IPS-18a (cell line): ENCODE measurements around the gene FUT6.
A peak's percentile ranks its signal among the peaks of the same experiment; 100 is the strongest.

ENCODE experiments used
- H3K27ac ChIP-seq: one replicate; pipeline ENCODE4 v1.5.1; 2013; ENCODE audit warnings: low read length
- H3K27me3 ChIP-seq: one replicate; pipeline ENCODE4 v1.6.1; 2013; ENCODE audit warnings: mild to moderate bottlenecking, low read length; ENCODE audit not compliant: control insufficient read depth, insufficient read depth
- H3K36me3 ChIP-seq: one replicate; pipeline ENCODE4 v1.6.1; 2013; ENCODE audit warnings: low read depth, low read length; ENCODE audit not compliant: control insufficient read depth
- H3K4me1 ChIP-seq: one replicate; pipeline ENCODE4 v1.6.1; 2013; ENCODE audit warnings: low read depth, low read length; ENCODE audit not compliant: control insufficient read depth
- H3K4me3 ChIP-seq: one replicate; pipeline ENCODE4 v1.5.1; 2013; ENCODE audit warnings: low read length
- H3K9ac ChIP-seq: one replicate; pipeline ENCODE4 v1.6.1; 2013; ENCODE audit warnings: mild to moderate bottlenecking, low read length, moderate library complexity
- H3K9me3 ChIP-seq: one replicate; pipeline ENCODE4 v1.6.1; 2013; ENCODE audit warnings: low read depth, low read length; ENCODE audit not compliant: control insufficient read depth

The FUT6 gene

DNA sequence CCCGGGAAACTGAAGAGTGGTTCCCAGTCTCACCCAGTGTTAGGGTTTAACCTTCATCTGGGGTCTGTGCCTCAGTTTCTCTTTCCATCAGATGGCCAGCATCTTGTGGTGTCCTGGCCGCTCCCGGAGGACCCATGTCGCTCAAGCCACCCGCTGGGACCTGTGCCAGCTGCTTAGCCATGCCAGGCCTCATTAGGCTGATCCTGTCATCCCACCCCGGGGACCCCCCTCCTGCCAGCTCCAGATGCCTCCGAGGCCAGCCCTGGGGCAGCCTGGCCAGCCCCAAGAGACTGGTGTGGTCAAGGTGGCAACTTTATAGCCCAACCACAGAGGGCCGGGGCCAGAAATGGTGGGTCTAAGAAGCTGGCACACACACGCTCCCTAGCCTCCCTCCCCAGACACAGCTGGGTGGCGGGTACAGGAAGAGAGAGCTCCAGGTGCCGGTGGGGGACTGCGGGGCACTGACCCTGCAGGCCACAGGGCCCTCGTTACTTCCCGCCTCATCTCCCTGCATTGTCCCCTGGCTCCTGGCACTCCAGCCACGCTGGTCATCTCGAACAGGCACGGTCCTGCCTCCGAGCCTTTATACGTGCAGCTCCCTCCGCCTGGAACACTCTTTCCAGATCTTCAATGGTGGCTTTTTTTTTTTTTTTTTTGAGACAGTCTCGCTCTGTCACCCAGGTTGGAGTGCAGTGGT is 31.2 kb downstream of the FUT6 start:
- Histone ChIP-seq H3K4me3 (no peak overlapping the region), H3K9me3 (no peaks in the 10 kb centered on the region), H3K9ac (no peak overlapping the region), H3K27me3 (peaks cover 13% of the 10 kb centered on the region), H3K4me1 (peaks cover 3% of the 10 kb centered on the region), H3K27ac (no peak overlapping the region), H3K36me3 (no peaks in the 10 kb centered on the region)

DNA sequence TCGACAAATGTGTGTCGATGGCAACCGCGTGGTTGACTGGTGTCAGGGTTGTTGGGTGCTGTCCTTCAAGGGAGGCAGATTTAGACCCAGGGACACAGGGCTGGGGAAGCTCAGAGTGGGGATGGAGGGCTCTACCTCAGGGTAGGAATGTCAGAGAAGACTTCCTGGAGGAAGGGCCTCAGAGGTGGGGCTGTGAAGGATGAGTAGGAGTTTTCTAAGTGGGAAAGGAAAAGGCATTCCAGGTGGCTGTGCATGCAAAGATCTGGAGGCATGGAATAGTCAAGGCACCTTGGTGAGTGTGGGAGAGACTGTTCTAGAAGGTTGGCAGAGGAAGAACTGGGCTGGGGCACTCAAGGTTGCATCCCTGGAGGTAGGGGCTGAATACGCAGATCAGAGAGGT is 32.6 kb downstream of the FUT6 start:
- peaks cover 22% of the 10 kb centered on the region for H3K27me3 ChIP-seq
- H3K27ac ChIP-seq, result no peak overlapping the region
- no peaks in the 10 kb centered on the region for H3K36me3 ChIP-seq
- H3K9me3 ChIP-seq, result no peaks in the 10 kb centered on the region
- peaks cover 3% of the 10 kb centered on the region for H3K4me1 ChIP-seq
- no peak overlapping the region for H3K9ac ChIP-seq
- no peak overlapping the region for H3K4me3 ChIP-seq

DNA sequence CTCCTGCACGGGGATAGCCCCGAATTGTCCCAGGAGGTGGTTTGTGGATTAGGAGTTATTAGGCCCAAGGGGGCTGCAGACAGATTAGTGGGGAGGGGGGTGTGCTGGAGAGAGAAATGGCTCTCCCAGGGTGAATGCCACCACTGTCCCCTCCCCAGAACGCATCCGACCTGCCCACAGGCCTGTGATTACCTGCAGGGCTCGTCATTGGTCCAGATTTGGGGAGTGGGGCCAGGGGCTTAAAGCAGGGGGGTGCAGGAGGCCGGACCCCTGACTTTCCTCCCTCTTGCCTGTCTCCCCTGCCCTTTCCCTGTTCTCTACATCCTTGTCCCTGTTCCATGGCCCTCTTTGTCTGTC is 33.4 kb downstream of the FUT6 start:
- Histone ChIP-seq H3K9ac (peak overlapping the region; percentile 28), H3K36me3 (no peaks in the 10 kb centered on the region), H3K27ac (no peak overlapping the region), H3K4me3 (peak overlapping the region; percentile 45), H3K9me3 (no peaks in the 10 kb centered on the region), H3K4me1 (peaks cover 3% of the 10 kb centered on the region), H3K27me3 (peaks cover 22% of the 10 kb centered on the region)

DNA sequence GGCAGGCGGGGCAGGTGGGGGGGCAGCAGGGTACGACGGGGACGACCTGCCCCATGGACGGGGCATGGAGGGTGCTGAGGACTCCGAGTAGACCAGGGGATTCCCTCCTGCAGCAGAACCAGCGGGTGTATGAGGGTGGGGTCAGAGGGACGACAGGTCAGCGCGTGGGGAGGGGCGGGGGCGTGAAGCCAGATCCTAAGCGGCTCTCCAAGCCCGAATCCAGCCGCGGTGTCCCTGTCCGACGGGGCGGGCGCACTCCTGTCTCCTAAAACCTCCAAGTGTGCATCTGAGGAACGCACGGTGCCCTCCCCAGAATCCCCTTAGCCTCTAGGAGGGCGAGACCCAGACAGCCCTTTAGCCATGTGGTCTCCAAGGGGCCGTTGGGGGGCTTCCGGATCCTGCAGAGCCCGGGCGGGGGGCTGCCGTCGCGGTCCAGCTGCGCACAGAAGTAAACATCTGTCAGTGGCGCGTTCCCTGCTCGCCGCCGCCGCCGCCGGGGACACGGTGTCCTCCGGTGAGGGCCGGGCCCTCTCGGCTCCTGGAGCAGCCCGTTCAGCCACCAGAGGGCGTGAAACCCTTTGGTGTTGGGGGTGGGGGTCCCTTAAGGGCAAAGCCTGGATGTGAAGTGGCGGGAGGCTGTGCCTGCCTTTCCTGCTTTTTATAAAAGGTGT is 33.9 kb downstream of the FUT6 start:
- no peaks in the 10 kb centered on the region for H3K9me3 ChIP-seq
- no peak overlapping the region for H3K27ac ChIP-seq
- H3K9ac ChIP-seq, result peak overlapping the region; percentile 28
- H3K36me3 ChIP-seq, result no peaks in the 10 kb centered on the region
- peaks cover 3% of the 10 kb centered on the region for H3K4me1 ChIP-seq
- peaks cover 22% of the 10 kb centered on the region for H3K27me3 ChIP-seq
- H3K4me3 ChIP-seq, result peak overlapping the region; percentile 45

DNA sequence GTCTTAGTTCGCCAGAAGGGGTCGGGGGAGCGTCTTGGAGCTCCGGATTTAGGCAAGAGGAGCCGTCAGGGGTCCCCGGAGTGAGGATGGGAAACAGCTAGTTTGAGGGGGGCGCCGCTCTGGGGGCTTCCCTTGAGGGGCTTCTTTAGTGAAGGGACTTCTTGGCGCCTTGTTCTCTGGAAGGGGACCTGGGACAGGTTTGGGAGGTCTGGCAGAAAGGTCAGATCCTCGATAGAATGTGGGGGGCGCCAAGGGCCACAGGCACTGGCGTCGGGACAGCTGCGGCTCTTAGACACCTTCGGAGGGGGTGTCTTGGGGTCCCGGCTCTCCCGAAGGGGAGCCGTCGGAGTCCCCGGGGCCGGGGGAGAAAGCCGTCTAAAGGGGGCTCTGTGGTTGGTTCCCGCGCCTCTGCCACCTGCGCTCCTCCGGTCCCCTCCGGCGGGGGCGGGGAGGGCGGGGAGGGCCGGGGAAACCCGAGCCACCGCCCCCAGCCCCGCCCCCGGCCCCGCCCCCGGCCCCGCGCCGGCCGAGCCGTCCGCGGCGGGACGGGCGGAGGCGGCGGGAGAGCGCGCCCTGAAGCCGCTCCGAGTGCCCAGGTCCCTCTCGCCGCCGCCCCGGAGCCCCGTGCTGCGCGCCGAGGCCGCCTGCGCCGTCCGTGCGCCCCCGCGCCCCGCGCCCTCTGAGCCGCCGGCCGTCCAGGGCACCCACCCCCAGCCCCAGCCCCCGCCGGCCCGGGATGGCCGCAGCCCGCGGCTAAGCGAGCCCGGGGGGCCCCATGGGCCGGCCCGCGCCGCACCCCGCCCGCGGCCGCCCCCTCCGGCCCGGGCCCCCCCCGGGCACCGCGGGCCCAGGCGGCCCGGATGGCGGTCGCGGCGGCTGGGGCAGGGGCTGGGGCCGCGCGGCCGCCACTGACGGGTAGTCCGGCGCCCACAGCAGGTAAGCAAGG is 34.7 kb downstream of the FUT6 start, which contains the start of gene NRTN:
Gene NRTN (plus strand): TSS at position 552 of the 946 bp plus-strand sequence. CDS start 19,099 bp downstream, outside the sequence.
- Histone ChIP-seq H3K4me3 (peak within 1 kb of the TSS; percentile 45), H3K9ac (peak within 1 kb of the TSS; percentile 28), H3K9me3 (no peaks in the 10 kb centered on the region), H3K4me1 (peaks cover 3% of the 10 kb centered on the region), H3K27me3 (peaks cover 22% of the 10 kb centered on the region), H3K36me3 (no peaks in the 10 kb centered on the region), H3K27ac (no peak within 1 kb of the TSS)

DNA sequence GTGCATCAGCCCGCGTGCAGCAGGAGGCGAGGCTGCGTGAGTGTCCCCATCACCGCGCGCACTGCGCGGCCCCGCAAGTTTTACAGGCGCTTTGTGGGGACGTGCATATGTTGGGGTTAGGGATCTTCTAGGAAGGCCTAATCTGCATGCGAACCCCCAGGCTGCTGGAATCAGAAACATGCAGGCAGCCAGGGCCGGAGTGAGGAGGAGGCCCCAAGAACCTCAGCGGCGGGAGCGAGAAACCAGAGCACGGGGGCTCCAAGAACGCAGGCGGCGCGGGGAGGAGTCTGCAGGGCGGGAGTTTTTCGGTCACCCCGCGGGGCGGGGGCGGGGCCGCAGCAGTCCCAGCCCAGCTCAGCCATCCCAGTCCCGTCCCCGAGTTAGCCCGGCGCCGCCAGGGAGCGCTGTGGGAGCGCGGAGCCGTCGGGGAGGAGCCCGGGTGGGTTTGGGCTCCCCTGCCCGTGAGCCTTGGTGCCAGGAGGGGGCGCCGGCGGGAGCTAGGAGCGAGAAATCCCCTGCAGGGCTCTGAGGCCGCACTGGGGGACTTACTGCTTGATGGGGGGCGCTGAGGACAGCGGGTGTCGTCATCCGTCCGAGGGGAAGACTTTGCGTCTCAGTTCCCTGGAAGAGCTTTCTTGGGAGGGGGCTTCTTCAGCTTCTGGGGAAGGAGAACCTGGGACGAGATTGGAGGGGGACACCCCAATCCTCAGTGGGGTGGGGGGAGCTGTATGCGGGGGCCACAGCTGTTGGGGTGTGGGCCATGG is 35.6 kb downstream of the FUT6 start:
- peaks cover 3% of the 10 kb centered on the region for H3K4me1 ChIP-seq
- H3K36me3 ChIP-seq, result no peaks in the 10 kb centered on the region
- peak overlapping the region; percentile 40 for H3K4me3 ChIP-seq
- peaks cover 22% of the 10 kb centered on the region for H3K27me3 ChIP-seq
- peak overlapping the region; percentile 32 for H3K9ac ChIP-seq
- no peak overlapping the region for H3K27ac ChIP-seq
- H3K9me3 ChIP-seq, result no peaks in the 10 kb centered on the region

DNA sequence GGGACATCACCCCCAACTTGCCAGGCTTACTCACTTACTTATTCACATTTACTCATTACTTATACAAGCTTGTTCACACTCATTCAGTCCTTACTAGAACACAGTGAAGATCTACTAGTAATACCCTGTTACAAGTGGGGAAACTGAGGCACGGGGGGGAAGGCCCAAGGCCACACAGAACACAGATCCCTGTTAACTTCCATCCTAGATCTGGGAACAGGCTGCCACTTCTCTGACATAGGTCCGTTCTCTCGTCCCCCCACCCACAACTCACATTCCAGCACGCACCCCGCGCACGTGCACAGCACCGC is 36.1 kb downstream of the FUT6 start:
- H3K9ac ChIP-seq, result peak overlapping the region; percentile 32
- H3K27ac ChIP-seq, result no peak overlapping the region
- H3K9me3 ChIP-seq, result no peaks in the 10 kb centered on the region
- H3K36me3 ChIP-seq, result no peaks in the 10 kb centered on the region
- peaks cover 22% of the 10 kb centered on the region for H3K27me3 ChIP-seq
- peaks cover 3% of the 10 kb centered on the region for H3K4me1 ChIP-seq
- H3K4me3 ChIP-seq, result peak overlapping the region; percentile 40

DNA sequence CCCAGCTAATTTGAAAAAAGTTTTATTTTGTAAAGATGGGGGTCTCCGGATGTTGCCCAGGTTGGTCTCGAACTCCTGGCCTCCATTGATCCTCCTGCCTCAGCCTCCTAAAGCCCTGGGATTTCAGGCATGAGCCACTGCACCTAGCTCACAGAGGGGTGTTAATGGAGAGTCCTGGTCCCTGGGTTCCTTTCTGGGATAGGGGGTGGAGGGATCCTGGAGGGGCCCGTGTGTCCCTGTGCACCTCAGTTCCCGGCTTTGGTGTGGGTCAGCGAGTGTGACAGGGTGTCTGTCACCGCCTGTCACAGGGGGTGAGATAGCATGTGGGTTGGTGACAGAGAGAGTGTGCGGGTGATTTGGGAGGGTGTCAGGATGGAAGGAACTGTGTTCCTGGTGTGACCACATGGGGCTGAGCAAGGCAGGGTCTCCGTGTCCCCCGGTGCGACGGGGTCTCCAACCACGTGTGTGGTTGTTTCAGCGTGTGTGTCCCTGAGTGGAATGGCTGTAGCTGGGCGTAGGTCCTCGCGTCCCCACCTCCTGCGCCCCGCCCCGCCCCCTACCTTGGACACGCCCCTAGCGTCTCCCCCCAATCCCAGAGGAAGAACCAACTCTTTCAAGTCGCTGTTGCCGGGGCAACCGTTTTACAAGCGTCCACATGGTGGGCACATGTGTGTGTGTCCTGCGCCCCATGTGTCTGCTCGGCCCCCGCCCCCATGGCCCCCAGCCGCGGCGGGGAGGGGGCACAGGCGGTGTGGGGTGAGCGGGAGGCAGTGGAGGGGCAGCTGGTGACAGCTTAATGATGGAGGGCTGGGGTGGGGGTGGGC is 37.5 kb downstream of the FUT6 start:
- no peak overlapping the region for H3K9ac ChIP-seq
- H3K9me3 ChIP-seq, result no peaks in the 10 kb centered on the region
- H3K27ac ChIP-seq, result no peak overlapping the region
- H3K27me3 ChIP-seq, result peaks cover 22% of the 10 kb centered on the region
- H3K4me1 ChIP-seq, result peaks cover 3% of the 10 kb centered on the region
- H3K4me3 ChIP-seq, result peak overlapping the region; percentile 27
- H3K36me3 ChIP-seq, result no peaks in the 10 kb centered on the region

DNA sequence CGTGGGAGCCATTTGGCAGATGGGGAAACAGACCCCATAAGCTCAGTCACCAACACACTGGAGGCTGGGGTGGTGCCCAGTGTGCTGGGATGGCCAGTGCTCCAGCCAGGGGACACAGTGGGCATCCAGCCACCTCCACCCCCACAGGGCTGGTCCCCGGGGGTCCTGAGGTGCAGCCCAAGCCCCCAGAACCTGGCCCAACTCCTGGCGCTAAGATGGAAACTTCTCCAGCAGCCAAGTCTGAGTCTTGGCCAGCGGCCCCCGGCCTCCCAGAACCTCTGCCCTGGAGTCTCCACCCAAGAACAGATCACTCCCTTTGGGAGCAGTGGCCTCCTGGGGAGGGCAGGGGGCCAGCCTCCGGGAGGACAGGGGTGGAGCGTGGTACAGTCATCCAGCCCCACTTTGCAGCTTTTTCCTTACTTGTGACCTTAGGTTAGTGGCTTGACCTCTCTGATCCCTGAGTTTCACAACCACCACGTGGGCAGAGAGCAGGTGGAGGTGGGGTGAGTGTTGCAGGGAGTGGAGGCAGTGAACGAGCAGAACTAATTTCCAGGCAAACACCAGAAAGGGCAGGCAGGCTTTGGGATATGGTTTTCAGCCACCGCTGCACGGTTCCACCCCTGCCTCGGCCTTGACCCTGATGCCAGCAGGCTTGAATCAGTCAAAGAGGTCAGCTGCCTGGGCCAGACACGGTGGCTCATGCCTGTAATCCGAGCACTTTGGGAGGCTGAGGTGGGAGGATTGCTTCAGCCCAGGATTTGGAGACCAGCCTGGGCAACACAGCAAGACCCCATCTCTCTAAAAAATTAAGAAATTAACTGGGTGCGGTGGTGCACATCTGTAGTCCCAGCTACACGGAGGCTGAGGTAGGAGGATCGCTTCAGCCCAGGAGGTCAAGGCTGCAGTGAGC is 38.9 kb downstream of the FUT6 start:
- Histone ChIP-seq H3K4me3 (no peak overlapping the region), H3K27me3 (peaks cover 21% of the 10 kb centered on the region), H3K27ac (no peak overlapping the region), H3K4me1 (peaks cover 3% of the 10 kb centered on the region), H3K9ac (no peak overlapping the region), H3K36me3 (no peaks in the 10 kb centered on the region), H3K9me3 (no peaks in the 10 kb centered on the region)
